Ovary (tissue), 9 donors: Measurements from ENCODE around the gene SOWAHD. TPM values are rescaled to one million over a fixed set of nuclear protein-coding genes. Genes with fewer than 3 reads are reported as not detected.

Experiments used
- DNase-seq, 5 donors: peaks; one replicate each; pipeline ENCODE4 v3.0.0-alpha.2; 2019 to 2020
- H3K27ac ChIP-seq, 2 donors: fragments of 200-600 bp; one replicate each; pipeline versions ENCODE4 v1.5.1 to v1.8.0; 2019 to 2022
- H3K27me3 ChIP-seq: fragments of 200-600 bp; one replicate; pipeline ENCODE4 v1.8.0; 2022
- H3K36me3 ChIP-seq: fragments of 200-600 bp; sonication (generic); one replicate; pipeline ENCODE4 v1.5.1; 2019
- H3K4me1 ChIP-seq: one replicate; pipeline ENCODE4 v1.8.1; 2013; ENCODE audit warnings: mild to moderate bottlenecking, moderate library complexity; ENCODE audit not compliant: insufficient read depth
- H3K4me3 ChIP-seq: fragments of 200-600 bp; sonication (generic); one replicate; pipeline ENCODE4 v1.5.1; 2017
- H3K9me3 ChIP-seq, 2 donors: fragments of 200-600 bp in 1 of 2; sonication (generic) in 1 of 2; one replicate each; pipeline versions ENCODE4 v1.5.1 to v1.8.1; 2013 to 2019; ENCODE audit warnings: mild to moderate bottlenecking in 1 of 2, moderate library complexity in 1 of 2
- CTCF ChIP-seq, 3 donors: fragments of 450-650 bp in 2 of 3; fragments of 200-600 bp in 1 of 3; IDR thresholded peaks; one replicate each; pipeline versions ENCODE4 v1.5.1 to v1.8.0; 2016 to 2022; ENCODE audit warnings: antibody characterized with exemption in 3 of 3, mild to moderate bottlenecking in 1 of 3
- EP300 ChIP-seq: sonication (generic); formaldehyde crosslinking; IDR thresholded peaks from one replicate; pipeline ENCODE4 v1.6.1; 2017; ENCODE audit warnings: antibody characterized with exemption
- POLR2A ChIP-seq: fragments of 450-650 bp; IDR thresholded peaks from one replicate; pipeline ENCODE4 v1.6.1; 2017; ENCODE audit warnings: antibody characterized with exemption, mild to moderate bottlenecking, moderate library complexity
- WGBS, 3 donors: extraction: QIAGEN DNeasy Blood & Tissue Kit in 1 of 3; methylation state at CpG; one replicate each; pipeline versions ENCODE4 v1.1.5 to v1.1.7; 2013 to 2017; 5-methylcytosine and 5-hydroxymethylcytosine counted together
- intact Hi-C, 4 donors: fragments of 100-400 bp; cut with DNase I; formaldehyde crosslinking; loops; one replicate each; pipeline versions ENCODE4 v1.11.0 to v1.15.1; 2022 to 2023
- polyA plus RNA-seq, 2 donors: library from polyadenylated mRNA; stranded (reverse); fragments of 200-250 nt in 1 of 2; fragments of 350-450 nt in 1 of 2; fragmentation: Illumina TruSeq in 1 of 2; extraction: RNeasy Lipid Tissue Mini Kit (QIAGEN cat#74804) in 1 of 2; gene quantifications; one replicate each; pipeline ENCODE4 v1.2.3, GENCODE V29; 2013 to 2014
- total RNA-seq, 7 donors: library from RNA; depleted of rRNA in 2 of 7; stranded (reverse); fragments of >200 nt in 2 of 7; fragmentation: NEBNext Ultra II Directional in 3 of 7; extraction: Animal tissue kit (Norgen Biotek cat#: 25700) in 3 of 7; gene quantifications; one replicate each; pipeline versions ENCODE4 v1.1.0 to v1.2.4, GENCODE V29; 2016 to 2023
- donor health status: DM: no; HTN: no; CAD: no; lungs with moderate emphysema.
- donor health status: DM: no; HTN: no; CAD: no.
- donor health status: Bipolar disorder and iron deficiency.
- donor health status: DM: yes; HTN: yes; CAD: no.
- donor health status: DM: no; HTN: no; CAD: no.
- donor health status: DM: yes; HTN: yes; CAD: no.

Gene SOWAHD
- total and polyA plus RNA-seq, 9 donors, result 0.12 to 2.3 (median 0.50) TPM; not detected in 2

DNA sequence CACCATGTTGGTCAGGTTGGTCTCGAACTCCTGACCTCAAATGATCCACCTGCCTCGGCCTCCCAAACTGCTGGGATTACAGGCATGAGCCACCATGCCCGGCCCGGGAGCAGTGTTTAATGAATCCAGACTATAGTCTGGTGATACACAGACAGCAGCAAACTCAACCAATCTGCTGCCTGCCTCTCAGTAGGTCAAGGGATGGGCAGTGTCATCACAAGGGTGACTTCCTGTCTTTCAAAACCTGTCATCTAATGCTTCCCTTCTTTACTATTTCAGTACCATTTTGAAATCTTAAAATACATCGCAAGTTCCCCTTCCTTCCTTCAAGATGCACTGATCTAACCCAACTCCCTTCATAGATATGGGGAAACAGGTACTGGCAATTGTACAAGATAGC is 24.6 kb downstream of the SOWAHD start:
- Histone ChIP-seq H3K9me3 (no peaks in the 10 kb centered on the region), H3K27ac (no peak overlapping the region), H3K27me3 (no peaks in the 10 kb centered on the region), H3K4me3 (no peak overlapping the region), H3K36me3 (no peaks in the 10 kb centered on the region), H3K4me1 (no peaks in the 10 kb centered on the region)
- WGBS, 3 donors, result 75 to 79% (median 75%) methylated on average over 5 of the region's 5 CpGs
- intact Hi-C loops, result no loop called here
- no peak for DNase-seq
- TF ChIP-seq CTCF (IDR thresholded peaks at IDR 0.05), result no peak
- no peak for TF ChIP-seq POLR2A
- no peak for TF ChIP-seq EP300

GRCh38 chrX:119784747-119785446 is 26.5 kb downstream of the SOWAHD start:
- no peak for DNase-seq
- Histone ChIP-seq H3K4me3 (no peak overlapping the region), H3K9me3 (no peaks in the 10 kb centered on the region), H3K36me3 (no peaks in the 10 kb centered on the region), H3K4me1 (peaks cover 2% of the 10 kb centered on the region), H3K27ac (no peak overlapping the region), H3K27me3 (no peaks in the 10 kb centered on the region)
- TF ChIP-seq CTCF (IDR thresholded peaks at IDR 0.05), result no peak
- TF ChIP-seq EP300, result no peak
- no peak for TF ChIP-seq POLR2A
- WGBS, 3 donors, result 71 to 75% (median 72%) methylated on average over 14 of the region's 14 CpGs
- intact Hi-C loops, result no loop called here

- Histone ChIP-seq H3K27me3 (no peaks in the 10 kb centered on the region), H3K4me3 (peak overlapping the region; percentile 54), H3K4me1 (peaks cover 2% of the 10 kb centered on the region), H3K36me3 (no peaks in the 10 kb centered on the region), H3K9me3 (no peaks in the 10 kb centered on the region), H3K27ac (peak overlapping the region; percentile 50 to 84)
- intact Hi-C loops, result no loop called here
- TF ChIP-seq CTCF (IDR thresholded peaks at IDR 0.05), result no peak
- no peak for TF ChIP-seq POLR2A
- TF ChIP-seq EP300, result no peak
- peak in 2 of 5 donors; percentile 33 to 35 for DNase-seq
- 34 to 46% (median 36%) methylated on average over 31 of the region's 31 CpGs for WGBS, 3 donors
Measured at GRCh38 chrX:119790977-119791436, 32.6 kb downstream of the SOWAHD start.

DNA sequence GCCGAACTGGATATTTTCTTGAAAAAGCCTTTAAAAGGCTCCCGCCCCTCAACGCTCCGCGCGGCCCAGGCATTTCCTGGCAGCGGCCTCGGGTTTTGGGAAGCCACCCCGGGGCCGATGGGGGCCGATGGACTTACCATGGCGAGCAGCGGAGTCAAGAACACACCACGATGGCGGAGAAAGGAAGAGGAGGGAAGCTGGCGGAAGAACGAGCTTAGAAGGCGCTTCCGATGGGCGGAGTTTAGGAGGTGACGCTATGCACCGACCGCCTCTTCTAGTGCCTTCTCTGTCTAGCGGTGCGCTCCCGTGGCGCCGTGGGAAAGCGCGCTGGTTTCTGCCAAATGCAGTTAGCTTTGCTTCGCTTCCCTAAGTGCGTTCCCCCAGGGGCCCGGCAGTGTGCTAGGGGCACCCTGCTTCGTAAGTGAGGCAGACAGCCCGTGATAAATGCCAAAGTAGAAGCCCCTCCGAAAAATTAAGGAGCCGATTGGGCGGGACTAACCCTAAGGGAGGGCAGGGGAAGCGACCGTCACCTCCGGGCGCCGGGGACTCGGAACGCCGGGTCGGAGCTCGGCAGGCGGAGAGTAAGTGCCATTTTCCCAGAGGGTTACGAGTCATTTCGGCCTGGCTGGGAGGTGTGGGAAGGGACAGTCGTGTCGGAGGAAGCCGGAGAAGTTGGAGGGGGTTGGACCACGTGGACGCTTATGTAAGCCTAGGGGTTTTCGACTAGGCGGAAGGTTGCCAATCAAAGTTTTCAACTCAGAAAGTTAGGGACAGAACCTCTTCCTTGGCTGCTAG is 33.2 kb downstream of the SOWAHD start, which contains the start of gene RPL39:
RPL39 (minus strand) TSS at position 194 of the 795 bp plus-strand sequence; CDS start at position 140, 54 bp downstream.
- Histone ChIP-seq H3K36me3 (no peaks in the 10 kb centered on the region), H3K27ac (peak within 1 kb of the TSS; percentile 50 to 84), H3K27me3 (no peaks in the 10 kb centered on the region), H3K4me3 (peak within 1 kb of the TSS; percentile 54), H3K9me3 (no peaks in the 10 kb centered on the region), H3K4me1 (peaks cover 2% of the 10 kb centered on the region)
- WGBS, 3 donors, result 25 to 40% (median 37%) methylated on average over 58 of the region's 58 CpGs
- TF ChIP-seq EP300 (no peak), POLR2A (peak; percentile 47)
- peak; percentile 81 to 85 (median 83) for DNase-seq
- intact Hi-C loops, result no loop called here
